ENCODE data around the gene SDCCAG8. TPM values are rescaled to one million over a fixed set of nuclear protein-coding genes. Genes with fewer than 3 reads are reported as not detected.

The SDCCAG8 gene
- total RNA-seq, 1 experiment from 2014 or later, result 10.0 TPM

DNA sequence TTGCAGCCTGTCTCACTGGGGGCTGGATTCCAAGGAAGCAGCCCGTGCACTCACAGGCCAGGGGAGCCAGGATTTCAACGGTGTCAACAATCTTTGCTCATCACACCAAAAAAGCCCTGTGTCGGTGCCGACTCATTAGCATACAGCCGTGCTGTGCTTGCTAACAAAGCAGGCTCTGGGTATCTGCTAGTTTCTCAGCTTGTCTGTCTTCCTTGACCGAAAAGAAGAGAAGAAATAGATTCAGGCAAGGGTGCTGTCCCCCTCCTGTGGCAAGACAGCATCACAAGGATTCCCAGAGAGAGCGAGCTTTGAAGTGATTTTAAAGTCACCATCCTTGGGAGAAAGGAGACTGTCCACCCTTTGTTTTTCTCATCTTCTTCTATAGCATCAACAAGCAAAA lies 214.7 kb downstream of the SDCCAG8 start:
- H3K36me3 Mint-ChIP-seq (ENCODE audit: insufficient read depth in 1 of 3, low read depth in 3 of 3), result no peaks in the 10 kb centered on the region
- H3K14ac ChIP-seq (ENCODE audit: insufficient read depth, low read length), result no peak overlapping the region
- no peak overlapping the region for H3K23ac ChIP-seq (ENCODE audit: insufficient read length, low read depth, low read length)
- TF ChIP-seq, protein P1, sequence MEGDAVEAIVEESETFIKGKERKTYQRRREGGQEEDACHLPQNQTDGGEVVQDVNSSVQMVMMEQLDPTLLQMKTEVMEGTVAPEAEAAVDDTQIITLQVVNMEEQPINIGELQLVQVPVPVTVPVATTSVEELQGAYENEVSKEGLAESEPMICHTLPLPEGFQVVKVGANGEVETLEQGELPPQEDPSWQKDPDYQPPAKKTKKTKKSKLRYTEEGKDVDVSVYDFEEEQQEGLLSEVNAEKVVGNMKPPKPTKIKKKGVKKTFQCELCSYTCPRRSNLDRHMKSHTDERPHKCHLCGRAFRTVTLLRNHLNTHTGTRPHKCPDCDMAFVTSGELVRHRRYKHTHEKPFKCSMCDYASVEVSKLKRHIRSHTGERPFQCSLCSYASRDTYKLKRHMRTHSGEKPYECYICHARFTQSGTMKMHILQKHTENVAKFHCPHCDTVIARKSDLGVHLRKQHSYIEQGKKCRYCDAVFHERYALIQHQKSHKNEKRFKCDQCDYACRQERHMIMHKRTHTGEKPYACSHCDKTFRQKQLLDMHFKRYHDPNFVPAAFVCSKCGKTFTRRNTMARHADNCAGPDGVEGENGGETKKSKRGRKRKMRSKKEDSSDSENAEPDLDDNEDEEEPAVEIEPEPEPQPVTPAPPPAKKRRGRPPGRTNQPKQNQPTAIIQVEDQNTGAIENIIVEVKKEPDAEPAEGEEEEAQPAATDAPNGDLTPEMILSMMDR (conservative IDR thresholded peaks at IDR 0.05), result peak; percentile 30; the same call in 1 of the 3 replicates
- no peaks in the 10 kb centered on the region for H3K9me3 ChIP-seq (ENCODE audit: control insufficient read depth, low read depth, low read length)
- H3K56ac ChIP-seq (ENCODE audit: insufficient read length, low read depth, low read length), result no peak overlapping the region
- no peak overlapping the region for H2BK120ac ChIP-seq (ENCODE audit: low read depth, low read length, poor library complexity, severe bottlenecking)
- no peak overlapping the region for H3K4me2 ChIP-seq (ENCODE audit: insufficient read depth, insufficient read length, low read length)
- peaks cover 43 to 52% of the 10 kb centered on the region in 2 experiments for H3K4me1 Mint-ChIP-seq
- H4K91ac ChIP-seq (ENCODE audit: insufficient read length, low read depth, low read length), result no peak overlapping the region
- H3K9me3 Mint-ChIP-seq, result no peaks in the 10 kb centered on the region
- no peak overlapping the region for H3K4ac ChIP-seq (ENCODE audit: low read depth, low read length)
- no peak overlapping the region for H4K5ac ChIP-seq (ENCODE audit: insufficient read length, low read depth, low read length)
- H4K8ac ChIP-seq (replicated peaks; ENCODE audit: insufficient read length, low read depth, low read length), result no peak overlapping the region
- WGBS (ENCODE audit: extremely low coverage, insufficient read length, low lambda C conversion rate), result no CpG with 5 or more reads among the region's 7 CpGs
- no peak overlapping the region for H2BK12ac ChIP-seq (ENCODE audit: insufficient read length, low read depth, low read length)
- no peak for DNase-seq
- no peaks in the 10 kb centered on the region for H3K27me3 ChIP-seq (ENCODE audit: insufficient read depth, low read length)
- H3T11ph ChIP-seq (ENCODE audit: low read length), result no peak overlapping the region
- H2BK20ac ChIP-seq (ENCODE audit: low read depth, low read length, poor library complexity, severe bottlenecking), result no peak overlapping the region
- no peak overlapping the region for H2AFZ ChIP-seq (ENCODE audit: low read length)
- no peaks in the 10 kb centered on the region for H4K20me1 ChIP-seq (ENCODE audit: control insufficient read depth, insufficient read depth, insufficient read length)
- no peaks in the 10 kb centered on the region for H3K79me2 ChIP-seq (ENCODE audit: insufficient read depth, low read length)
- peak overlapping the region; percentile 46 to 91 (median 46); a peak in 5 of 7 replicates for H3K27ac Mint-ChIP-seq
- H3K4me3 Mint-ChIP-seq, result peak overlapping the region in 1 of 2 experiments; percentile 52; a peak in 2 of 5 replicates
- no peak overlapping the region for H2BK5ac ChIP-seq (ENCODE audit: insufficient read length, low read length)
- no peaks in the 10 kb centered on the region for H3K27me3 Mint-ChIP-seq (ENCODE audit: low read depth)
- no peak overlapping the region for H2BK15ac ChIP-seq (ENCODE audit: low read depth, low read length)
- H3K79me1 ChIP-seq (ENCODE audit: insufficient read depth, low read depth, low read length, poor library complexity, severe bottlenecking), result no peaks in the 10 kb centered on the region
- no peak overlapping the region for H3K18ac ChIP-seq (ENCODE audit: insufficient read length, low read depth, low read length)
- no peak overlapping the region for H3K27ac ChIP-seq (ENCODE audit: insufficient read length, low read depth, low read length)
- H3K9ac ChIP-seq (ENCODE audit: extremely low read depth, insufficient read length, low read length), result no peak overlapping the region
- H3K4me1 ChIP-seq (ENCODE audit: insufficient read depth, low read length), result peaks cover 5% of the 10 kb centered on the region; the same call in 1 of the 2 replicates
- H3K23me2 ChIP-seq (ENCODE audit: insufficient read length, low read depth, low read length, poor library complexity, severe bottlenecking), result no peaks in the 10 kb centered on the region
- H2AK5ac ChIP-seq (ENCODE audit: insufficient read length, low read length), result no peak overlapping the region
